Tibial artery (tissue), 4 donors: ENCODE data around the gene CIAO2A.
"Not testable (repeated sequence)": the region's sequence is repeated elsewhere in the genome, so short reads cannot be mapped to it uniquely, and the experiment has no call there.

ENCODE experiments used
- DNase-seq, 2 donors: peaks; one replicate each; pipeline ENCODE4 v3.0.0-alpha.2; 2019
- H3K27ac ChIP-seq, 2 donors: fragments of 200-600 bp; sonication (generic) in 1 of 2; 1 replicate in 1 of 2; 2 replicates in 1 of 2; pipeline ENCODE4 v1.5.1; 2018 to 2019; ENCODE audit warnings: mild to moderate bottlenecking in 1 of 2
- H3K27me3 ChIP-seq, 2 donors: fragments of 200-600 bp; sonication (generic) in 1 of 2; one replicate each; pipeline versions ENCODE4 v1.5.1 to v1.6.0; 2016 to 2019
- H3K36me3 ChIP-seq, 3 donors: fragments of 200-600 bp; sonication (generic) in 2 of 3; one replicate each; pipeline ENCODE4 v1.5.1; 2016 to 2019; ENCODE audit warnings: mild to moderate bottlenecking in 2 of 3
- H3K4me1 ChIP-seq, 4 donors: fragments of 200-600 bp; sonication (generic) in 2 of 4; 1 replicate in 3 of 4; 2 replicates in 1 of 4; pipeline ENCODE4 v1.5.1; 2016 to 2019
- H3K4me3 ChIP-seq, 2 donors: fragments of 200-600 bp; sonication (generic) in 1 of 2; 1 replicate in 1 of 2; 2 replicates in 1 of 2; pipeline ENCODE4 v1.5.1; 2018 to 2019; ENCODE audit warnings: mild to moderate bottlenecking in 2 of 2
- H3K9me3 ChIP-seq, 3 donors: fragments of 200-600 bp; sonication (generic) in 1 of 3; one replicate each; pipeline ENCODE4 v1.5.1; 2016 to 2019
- intact Hi-C: fragments of 100-400 bp; cut with DNase I; formaldehyde crosslinking; loops from one replicate; pipeline ENCODE4 v1.15.0; 2023; ENCODE audit warnings: low total_unique reads
- TF ChIP-seq, protein P1 (sequence below), 2 experiments: fragments of 200-600 bp in 1 of 2; fragments of 450-650 bp in 1 of 2; IDR thresholded peaks; one replicate each; pipeline ENCODE4 v1.5.1; 2017 to 2019; ENCODE audit warnings: antibody characterized with exemption in 2 of 2, mild to moderate bottlenecking in 1 of 2, moderate library complexity in 1 of 2

The CIAO2A gene

DNA sequence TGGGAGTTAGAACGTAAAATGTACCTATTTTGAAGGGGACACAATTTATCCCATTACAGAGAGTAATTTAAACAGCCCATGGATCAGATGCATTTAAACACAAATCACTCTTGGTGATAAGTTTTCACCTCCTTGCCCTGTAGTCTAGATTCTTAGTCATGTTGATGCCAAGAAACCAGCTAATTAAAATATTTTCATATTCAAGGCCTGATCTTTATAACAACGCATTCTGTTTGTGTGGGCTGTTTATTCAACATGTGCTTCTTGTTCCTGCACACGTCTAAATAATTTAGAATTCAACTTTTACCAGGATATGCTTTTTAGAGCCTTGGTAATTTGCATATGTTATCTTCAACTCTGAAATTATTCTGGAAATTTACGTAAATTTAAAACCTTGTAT lies 28.0 kb upstream of the CIAO2A start:
- intact Hi-C loops = no loop called here
- H3K4me3 ChIP-seq = no peak overlapping the region
- TF ChIP-seq, protein P1, sequence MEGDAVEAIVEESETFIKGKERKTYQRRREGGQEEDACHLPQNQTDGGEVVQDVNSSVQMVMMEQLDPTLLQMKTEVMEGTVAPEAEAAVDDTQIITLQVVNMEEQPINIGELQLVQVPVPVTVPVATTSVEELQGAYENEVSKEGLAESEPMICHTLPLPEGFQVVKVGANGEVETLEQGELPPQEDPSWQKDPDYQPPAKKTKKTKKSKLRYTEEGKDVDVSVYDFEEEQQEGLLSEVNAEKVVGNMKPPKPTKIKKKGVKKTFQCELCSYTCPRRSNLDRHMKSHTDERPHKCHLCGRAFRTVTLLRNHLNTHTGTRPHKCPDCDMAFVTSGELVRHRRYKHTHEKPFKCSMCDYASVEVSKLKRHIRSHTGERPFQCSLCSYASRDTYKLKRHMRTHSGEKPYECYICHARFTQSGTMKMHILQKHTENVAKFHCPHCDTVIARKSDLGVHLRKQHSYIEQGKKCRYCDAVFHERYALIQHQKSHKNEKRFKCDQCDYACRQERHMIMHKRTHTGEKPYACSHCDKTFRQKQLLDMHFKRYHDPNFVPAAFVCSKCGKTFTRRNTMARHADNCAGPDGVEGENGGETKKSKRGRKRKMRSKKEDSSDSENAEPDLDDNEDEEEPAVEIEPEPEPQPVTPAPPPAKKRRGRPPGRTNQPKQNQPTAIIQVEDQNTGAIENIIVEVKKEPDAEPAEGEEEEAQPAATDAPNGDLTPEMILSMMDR (IDR thresholded peaks at IDR 0.05) = no peak
- H3K27me3 ChIP-seq = no peaks in the 10 kb centered on the region
- H3K36me3 ChIP-seq = peaks cover 79 to 99% (median 91%) of the 10 kb centered on the region in 3 donors
- DNase-seq = no peak
- H3K4me1 ChIP-seq = no peaks in the 10 kb centered on the region
- no peak overlapping the region for H3K27ac ChIP-seq
- H3K9me3 ChIP-seq = no peaks in the 10 kb centered on the region

DNA sequence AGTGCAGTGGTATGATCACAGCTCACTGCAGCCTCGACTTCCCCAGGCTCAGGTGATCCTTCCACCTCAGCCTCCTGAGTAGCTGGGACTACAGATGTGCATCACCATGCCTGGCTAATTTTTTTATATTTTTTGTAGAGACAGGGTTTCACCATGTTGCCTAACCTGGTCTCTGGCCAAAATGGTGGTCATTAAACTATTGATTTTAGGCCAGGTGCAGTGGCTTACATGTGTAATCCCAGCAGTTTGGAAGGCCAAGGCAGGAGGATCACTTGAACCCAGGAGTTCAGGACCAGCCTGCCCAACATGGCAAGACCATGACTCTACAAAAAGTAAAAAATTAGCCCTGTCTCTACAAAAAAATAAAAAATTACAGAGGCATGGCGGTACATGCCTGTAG lies 26.7 kb upstream of the CIAO2A start:
- DNase-seq, intact Hi-C loops, H3K27ac ChIP-seq: not testable (repeated sequence)

DNA sequence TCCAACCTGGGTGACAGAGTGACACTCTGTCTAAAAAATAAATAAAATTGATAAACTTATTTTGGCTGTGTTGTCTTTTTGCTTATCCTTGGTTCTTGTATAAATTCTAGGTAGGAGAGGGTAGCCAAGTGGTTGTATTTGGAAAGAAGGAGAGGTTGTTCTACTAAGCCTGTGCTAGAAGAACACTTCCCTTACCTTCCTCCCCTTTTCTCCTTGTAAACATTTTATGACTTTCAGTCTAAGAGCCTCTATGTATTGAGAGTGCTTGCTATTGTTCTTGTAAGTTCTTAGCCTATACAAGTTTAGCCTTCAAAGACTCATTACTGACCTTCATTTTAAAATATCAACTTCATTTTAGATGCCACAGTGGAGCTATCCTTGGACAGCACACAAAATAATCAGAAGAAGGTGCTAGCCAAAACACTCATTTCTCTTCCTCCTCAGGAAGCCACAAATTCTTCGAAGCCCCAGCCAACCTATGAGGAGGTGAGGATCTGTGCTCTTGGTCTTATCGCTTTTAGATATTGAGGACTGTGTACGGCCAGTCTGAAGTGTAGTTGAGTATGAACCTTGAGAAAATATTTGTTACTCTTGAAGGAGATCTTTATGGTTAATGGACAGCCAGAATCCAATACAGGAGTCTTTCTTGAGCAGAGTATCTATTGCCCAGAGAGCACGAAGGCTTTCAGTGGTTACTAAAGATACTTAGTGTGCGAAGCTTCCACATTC lies 24.3 kb upstream of the CIAO2A start:
- H3K4me1 ChIP-seq = no peaks in the 10 kb centered on the region
- H3K4me3 ChIP-seq = no peak overlapping the region
- no peak overlapping the region for H3K27ac ChIP-seq
- intact Hi-C loops = no loop called here
- no peaks in the 10 kb centered on the region for H3K9me3 ChIP-seq
- peaks cover 78 to 99% (median 91%) of the 10 kb centered on the region in 3 donors for H3K36me3 ChIP-seq
- TF ChIP-seq, protein P1 (IDR thresholded peaks at IDR 0.05) = no peak
- DNase-seq = no peak
- H3K27me3 ChIP-seq = no peaks in the 10 kb centered on the region

More for the DNA sequence above, 26.7 kb upstream of the CIAO2A start:
- H3K36me3 ChIP-seq = peaks cover 80 to 99% (median 92%) of the 10 kb centered on the region in 3 donors
- H3K4me3 ChIP-seq, H3K9me3 ChIP-seq, H3K27me3 ChIP-seq, H3K4me1 ChIP-seq: not testable (repeated sequence)

DNA sequence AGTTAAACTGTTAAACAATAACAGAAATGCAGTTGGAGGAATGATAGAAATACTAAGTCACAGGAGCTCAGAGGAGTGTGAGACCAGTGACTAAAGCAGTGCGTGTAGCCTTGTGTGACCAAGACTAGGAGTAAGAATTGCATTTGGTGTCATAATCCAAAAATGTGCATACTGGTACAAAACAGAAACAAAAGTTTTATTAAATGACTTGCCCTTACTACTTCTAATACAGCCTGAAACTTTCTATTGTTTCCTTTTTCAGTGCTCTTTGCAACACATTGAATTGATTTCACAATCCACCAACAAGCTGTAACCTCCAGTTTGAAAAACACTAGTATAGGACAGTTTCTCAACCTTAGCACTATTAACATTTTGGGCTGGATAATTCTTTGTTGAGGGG lies 19.3 kb upstream of the CIAO2A start:
- no peaks in the 10 kb centered on the region for H3K27me3 ChIP-seq
- H3K27ac ChIP-seq = no peak overlapping the region
- peaks cover 0 to 8% (median 2%) of the 10 kb centered on the region in 4 donors for H3K4me1 ChIP-seq
- TF ChIP-seq, protein P1 (IDR thresholded peaks at IDR 0.05) = no peak
- no peak for DNase-seq
- H3K4me3 ChIP-seq = no peak overlapping the region
- H3K9me3 ChIP-seq = no peaks in the 10 kb centered on the region
- H3K36me3 ChIP-seq = peaks cover 46 to 52% (median 46%) of the 10 kb centered on the region in 3 donors
- intact Hi-C loops = no loop called here

DNA sequence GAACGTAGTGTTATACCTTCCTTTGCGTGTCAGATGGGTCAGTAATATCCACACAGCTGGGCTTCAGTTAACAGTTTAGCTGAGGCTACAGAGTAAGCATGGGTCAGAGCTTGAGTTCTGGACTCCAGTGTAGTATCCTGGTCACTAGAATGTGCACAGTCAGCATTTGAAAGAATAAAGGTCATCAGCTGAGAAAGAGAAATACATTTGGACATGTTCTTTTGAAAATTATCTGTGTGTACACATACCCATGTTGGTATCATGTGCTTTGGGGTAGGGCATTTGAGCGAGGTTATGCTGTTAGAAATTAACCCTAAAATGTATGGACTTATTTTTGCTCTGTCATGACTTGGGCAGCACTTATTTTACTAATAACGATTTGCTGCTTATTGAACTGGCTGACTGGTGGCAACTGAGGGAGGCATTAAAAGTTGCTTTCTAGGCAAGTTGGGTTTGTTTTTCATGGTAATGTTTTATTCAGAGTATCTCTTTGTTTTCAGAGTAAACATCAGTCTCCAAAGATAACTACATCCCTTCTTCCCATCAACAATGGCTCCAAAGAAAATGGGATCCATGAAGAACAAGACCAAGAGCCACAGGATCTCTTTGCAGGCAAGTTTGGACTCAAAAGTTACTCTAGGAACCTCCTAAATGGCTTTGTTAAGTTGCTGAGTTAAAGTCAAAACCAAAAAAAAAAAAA lies 18.6 kb upstream of the CIAO2A start:
- intact Hi-C loops = no loop called here
- Histone ChIP-seq H3K9me3 (no peaks in the 10 kb centered on the region), H3K27ac (no peak overlapping the region), H3K4me3 (no peak overlapping the region), H3K4me1 (peaks cover 0 to 10% (median 4%) of the 10 kb centered on the region in 4 donors), H3K36me3 (peaks cover 39 to 45% (median 40%) of the 10 kb centered on the region in 3 donors), H3K27me3 (no peaks in the 10 kb centered on the region)
- TF ChIP-seq, protein P1 (IDR thresholded peaks at IDR 0.05) = no peak
- DNase-seq = no peak

DNA sequence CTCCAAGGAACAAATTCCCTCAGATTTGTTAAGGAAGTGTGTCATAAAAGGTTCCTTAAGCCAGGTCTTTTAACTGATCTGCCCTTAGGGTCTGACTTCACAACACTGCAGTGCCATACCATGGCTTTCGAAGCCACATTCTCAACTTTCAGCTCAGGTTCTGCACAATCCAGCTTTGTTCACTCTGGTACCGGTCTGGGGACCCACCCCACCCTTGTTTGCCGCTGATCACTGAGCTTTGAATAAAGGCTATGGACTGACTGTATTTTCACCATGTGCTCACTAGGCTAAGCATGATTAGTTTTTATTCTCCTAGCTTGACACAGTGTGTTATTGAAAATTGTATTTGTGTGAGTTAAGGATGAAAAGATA lies 18.0 kb upstream of the CIAO2A start:
- Histone ChIP-seq H3K27ac (no peak overlapping the region), H3K4me3 (no peak overlapping the region), H3K36me3 (peaks cover 34 to 39% (median 36%) of the 10 kb centered on the region in 3 donors), H3K4me1 (peaks cover 0 to 11% (median 4%) of the 10 kb centered on the region in 4 donors), H3K9me3 (no peaks in the 10 kb centered on the region), H3K27me3 (no peaks in the 10 kb centered on the region)
- DNase-seq = no peak
- TF ChIP-seq, protein P1 (IDR thresholded peaks at IDR 0.05) = no peak
- intact Hi-C loops = no loop called here
